CD4-positive, alpha-beta T cell treated with Interleukin-21 for 1 hour (primary cell): Measurements from ENCODE around the gene PRUNE2.
"Not testable (repeated sequence)": the region's sequence is repeated elsewhere in the genome, so short reads cannot be mapped to it uniquely, and the experiment has no call there.

Experiments
- DNase-seq: peaks from one replicate; pipeline ENCODE4 v3.0.0-alpha.2; 2020

The PRUNE2 gene

GRCh38 chr9:76866689-76867088 is 39.2 kb downstream of the PRUNE2 start:
- no peak for DNase-seq

GRCh38 chr9:76863832-76864231 is 42.1 kb downstream of the PRUNE2 start:
- no peak for DNase-seq

- DNase-seq: no peak
Measured at GRCh38 chr9:76859860-76860259, 46.1 kb downstream of the PRUNE2 start.

- DNase-seq: not testable (repeated sequence)
Measured at GRCh38 chr9:76858248-76858647, 47.7 kb downstream of the PRUNE2 start.

GRCh38 chr9:76856016-76856415 is 49.9 kb downstream of the PRUNE2 start:
- DNase-seq: no peak

- DNase-seq: no peak
Measured at GRCh38 chr9:76855015-76855414, 50.9 kb downstream of the PRUNE2 start.

GRCh38 chr9:76852026-76852425 is 53.9 kb downstream of the PRUNE2 start:
- no peak for DNase-seq

- no peak for DNase-seq
Measured at GRCh38 chr9:76846297-76846696, 59.6 kb downstream of the PRUNE2 start.

GRCh38 chr9:76845254-76845653 is 60.7 kb downstream of the PRUNE2 start:
- no peak for DNase-seq

GRCh38 chr9:76835571-76836283 is 70.2 kb downstream of the PRUNE2 start:
- DNase-seq: no peak

GRCh38 chr9:76828447-76828846 is 77.5 kb downstream of the PRUNE2 start:
- no peak for DNase-seq

- no peak for DNase-seq
Measured at GRCh38 chr9:76827296-76828080, 78.4 kb downstream of the PRUNE2 start.

GRCh38 chr9:76820431-76820830 is 85.5 kb downstream of the PRUNE2 start:
- DNase-seq: no peak

GRCh38 chr9:76818271-76818670 is 87.6 kb downstream of the PRUNE2 start:
- no peak for DNase-seq

- DNase-seq: no peak
Measured at GRCh38 chr9:76817489-76817888, 88.4 kb downstream of the PRUNE2 start.

- no peak for DNase-seq
Measured at GRCh38 chr9:76812591-76812990, 93.3 kb downstream of the PRUNE2 start.

GRCh38 chr9:76810377-76810957 is 95.4 kb downstream of the PRUNE2 start:
- no peak for DNase-seq

GRCh38 chr9:76808636-76809035 is 97.3 kb downstream of the PRUNE2 start:
- DNase-seq: no peak

GRCh38 chr9:76803762-76804161 is 102.2 kb downstream of the PRUNE2 start:
- DNase-seq: no peak

GRCh38 chr9:76803083-76803482 is 102.8 kb downstream of the PRUNE2 start:
- DNase-seq: no peak

GRCh38 chr9:76800901-76801300 is 105.0 kb downstream of the PRUNE2 start:
- DNase-seq: no peak

- no peak for DNase-seq
Measured at GRCh38 chr9:76799473-76799872, 106.4 kb downstream of the PRUNE2 start.

- no peak for DNase-seq
Measured at GRCh38 chr9:76798527-76798926, 107.4 kb downstream of the PRUNE2 start.

- DNase-seq: no peak
Measured at GRCh38 chr9:76796296-76796695, 109.6 kb downstream of the PRUNE2 start.
